Measurements from ENCODE around the gene PLA2G4F.

- no peak for TF ChIP-seq CTCF (IDR thresholded peaks at IDR 0.05)
- TF ChIP-seq POLR2A (IDR thresholded peaks at IDR 0.05), result no peak
Observed at GRCh38 chr15:42158941-42159340, 2.5 kb upstream of the PLA2G4F start.
